Retinal pigment epithelial cell (primary cell): ENCODE results near the gene FOXD3.

ENCODE experiments used
- DNase-seq: peaks from one replicate; pipeline ENCODE4 v3.0.0-alpha.2; 2010; ENCODE audit warnings: low read depth
- H3K4me3 ChIP-seq: 2 replicates; pipeline ENCODE4 v1.5.1; 2011; ENCODE audit warnings: mild to moderate bottlenecking, low read length, control low read depth, moderate library complexity
- TF ChIP-seq, protein P1 (sequence below): conservative IDR thresholded peaks from 2 replicates; pipeline ENCODE4 v1.5.1; 2011; ENCODE audit warnings: low read depth, low read length, control low read depth, inconsistent platforms

FOXD3 gene

DNA sequence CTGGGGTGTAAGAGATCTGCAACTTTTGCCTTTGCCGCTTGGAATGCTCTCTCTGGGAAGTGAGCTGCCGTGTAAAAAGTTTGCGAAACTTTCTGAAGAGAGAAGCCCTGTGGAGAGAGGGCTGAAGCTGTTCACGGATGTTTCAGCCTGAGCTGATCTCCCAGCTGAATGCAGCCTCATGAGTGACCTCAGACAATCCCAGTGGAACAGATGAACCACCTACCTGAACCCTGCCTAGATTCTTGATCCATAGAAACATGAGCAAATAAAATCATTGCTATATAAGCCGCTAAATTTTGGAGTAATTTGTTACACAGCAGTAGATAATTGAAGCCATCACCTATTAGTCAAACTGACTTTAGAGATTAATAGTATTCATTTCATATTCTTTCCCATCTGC, 40.6 kb downstream of the FOXD3 start:
- no peak overlapping the region for H3K4me3 ChIP-seq
- no peak for DNase-seq
- TF ChIP-seq, protein P1, sequence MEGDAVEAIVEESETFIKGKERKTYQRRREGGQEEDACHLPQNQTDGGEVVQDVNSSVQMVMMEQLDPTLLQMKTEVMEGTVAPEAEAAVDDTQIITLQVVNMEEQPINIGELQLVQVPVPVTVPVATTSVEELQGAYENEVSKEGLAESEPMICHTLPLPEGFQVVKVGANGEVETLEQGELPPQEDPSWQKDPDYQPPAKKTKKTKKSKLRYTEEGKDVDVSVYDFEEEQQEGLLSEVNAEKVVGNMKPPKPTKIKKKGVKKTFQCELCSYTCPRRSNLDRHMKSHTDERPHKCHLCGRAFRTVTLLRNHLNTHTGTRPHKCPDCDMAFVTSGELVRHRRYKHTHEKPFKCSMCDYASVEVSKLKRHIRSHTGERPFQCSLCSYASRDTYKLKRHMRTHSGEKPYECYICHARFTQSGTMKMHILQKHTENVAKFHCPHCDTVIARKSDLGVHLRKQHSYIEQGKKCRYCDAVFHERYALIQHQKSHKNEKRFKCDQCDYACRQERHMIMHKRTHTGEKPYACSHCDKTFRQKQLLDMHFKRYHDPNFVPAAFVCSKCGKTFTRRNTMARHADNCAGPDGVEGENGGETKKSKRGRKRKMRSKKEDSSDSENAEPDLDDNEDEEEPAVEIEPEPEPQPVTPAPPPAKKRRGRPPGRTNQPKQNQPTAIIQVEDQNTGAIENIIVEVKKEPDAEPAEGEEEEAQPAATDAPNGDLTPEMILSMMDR, result no peak

DNA sequence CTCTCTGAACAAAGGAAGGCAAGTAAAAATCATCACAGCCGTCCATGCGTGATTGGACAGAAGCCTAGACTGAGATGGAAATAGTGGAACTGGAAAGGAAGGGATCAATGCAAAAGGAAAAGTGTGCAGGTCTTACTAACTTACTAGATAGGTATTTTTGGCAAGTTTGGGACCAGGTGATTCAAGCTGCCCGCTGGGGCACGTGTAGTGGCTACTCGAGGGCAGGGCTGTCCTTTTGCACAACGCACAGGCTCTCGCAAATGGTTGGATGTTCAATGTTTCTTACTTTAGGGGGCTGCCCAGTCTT, 44.5 kb downstream of the FOXD3 start:
- DNase-seq, result no peak
- TF ChIP-seq, protein P1, result no peak
- peak overlapping the region; percentile 36 for H3K4me3 ChIP-seq

DNA sequence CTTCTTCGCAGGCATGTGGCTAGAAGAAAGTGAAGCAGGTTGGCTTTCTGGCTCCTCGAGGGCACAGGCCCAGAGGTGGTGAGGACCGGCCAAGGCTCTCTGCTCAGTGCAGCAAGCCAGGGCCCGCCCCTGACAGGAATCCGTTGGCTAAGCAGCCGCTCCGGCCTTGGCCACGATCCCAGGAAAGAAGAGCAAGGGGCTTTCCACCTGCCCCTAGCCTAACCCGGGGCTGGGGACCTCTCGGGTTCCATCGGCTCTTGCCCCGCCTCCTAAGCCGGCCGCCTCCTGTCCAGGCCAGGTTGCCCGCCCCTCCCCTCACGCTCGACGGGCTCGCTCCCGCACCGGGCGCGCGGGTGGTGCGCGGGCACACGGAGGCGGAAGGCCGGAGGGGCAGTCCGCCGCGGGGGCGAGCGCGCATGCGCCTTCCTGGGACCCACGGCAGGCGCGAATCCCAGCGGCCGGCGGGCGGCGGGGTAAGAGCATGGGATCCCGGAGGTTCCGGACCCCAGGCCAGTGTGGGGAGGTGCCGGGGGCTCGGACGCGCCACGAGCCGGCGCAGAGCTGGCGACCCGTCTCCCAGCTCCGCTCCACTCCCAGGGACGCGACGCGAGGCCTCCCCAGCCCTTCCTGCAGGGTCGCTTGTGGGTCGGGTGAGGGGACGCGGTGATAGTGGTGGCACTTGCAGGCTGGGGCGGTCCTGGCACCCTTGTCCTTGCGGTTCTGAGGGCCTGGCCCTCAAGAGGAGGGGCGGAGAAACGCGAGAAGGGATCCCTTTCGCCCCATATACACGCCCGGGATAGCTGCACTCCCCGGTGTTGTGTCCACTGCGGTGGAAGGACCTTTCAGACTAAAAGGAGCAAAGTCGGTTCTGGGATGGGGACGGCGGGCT, 45.1 kb downstream of the FOXD3 start, which contains the start of gene ALG6:
TSS of gene ALG6 (plus strand) at position 413 of the 889 bp plus-strand sequence. CDS start 3,351 bp downstream, outside the sequence.
- H3K4me3 ChIP-seq, result peak within 1 kb of the TSS; percentile 86
- TF ChIP-seq, protein P1, result no peak
- DNase-seq, result peak; percentile 66

DNA sequence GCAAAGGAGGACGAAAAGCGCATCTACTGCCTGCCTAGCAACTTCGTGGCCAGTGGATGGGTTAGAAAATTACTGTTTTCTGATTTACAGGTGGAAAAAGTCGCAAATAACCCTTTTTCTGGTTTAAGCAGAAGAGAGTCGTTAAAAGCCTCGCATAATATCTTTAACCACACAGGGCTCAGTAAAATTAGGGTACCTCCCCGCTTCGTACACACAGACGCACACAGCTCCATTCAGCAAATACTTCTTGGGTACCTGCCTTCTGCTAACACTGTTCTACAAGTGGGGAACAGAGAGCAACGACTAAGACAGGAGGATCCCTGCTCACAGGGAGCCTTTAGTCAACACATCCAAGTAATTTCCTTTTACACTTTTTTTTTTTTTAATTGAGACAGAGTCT, 45.8 kb downstream of the FOXD3 start:
- TF ChIP-seq, protein P1, result no peak
- H3K4me3 ChIP-seq, result peak overlapping the region; percentile 86
- DNase-seq, result no peak
